HG03064 (cell line): ENCODE measurements around the gene CLTCL1.
"Not testable (repeated sequence)": the region's sequence is repeated elsewhere in the genome, so short reads cannot be mapped to it uniquely, and the experiment has no call there.

Experiments
- ATAC-seq: cut with Tn5 transposase; IDR thresholded peaks from one replicate; pipeline ENCODE4 v1.9.1; 2021; ENCODE audit warnings: low read depth; ENCODE audit not compliant: unreplicated experiment

CLTCL1 gene

DNA sequence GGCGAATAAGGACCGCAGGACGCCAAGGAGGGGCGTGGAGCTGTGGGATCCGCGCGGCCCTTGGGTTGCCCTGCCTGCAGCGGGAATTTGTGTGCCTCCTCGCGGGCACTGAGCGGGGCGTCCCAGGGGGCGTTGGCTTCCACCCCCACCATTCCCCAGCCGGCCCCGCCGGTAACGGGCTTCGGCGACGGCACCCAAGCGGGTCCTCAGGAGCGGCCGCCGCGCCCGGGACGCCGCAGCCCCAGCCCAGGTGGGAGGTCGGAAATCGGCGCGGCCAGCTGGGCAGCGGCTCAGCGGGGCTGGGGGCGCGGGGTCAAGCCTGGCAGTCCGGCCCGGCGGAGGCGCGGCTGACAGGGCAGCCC, 320 bp downstream of the CLTCL1 start:
- no peak for ATAC-seq

DNA sequence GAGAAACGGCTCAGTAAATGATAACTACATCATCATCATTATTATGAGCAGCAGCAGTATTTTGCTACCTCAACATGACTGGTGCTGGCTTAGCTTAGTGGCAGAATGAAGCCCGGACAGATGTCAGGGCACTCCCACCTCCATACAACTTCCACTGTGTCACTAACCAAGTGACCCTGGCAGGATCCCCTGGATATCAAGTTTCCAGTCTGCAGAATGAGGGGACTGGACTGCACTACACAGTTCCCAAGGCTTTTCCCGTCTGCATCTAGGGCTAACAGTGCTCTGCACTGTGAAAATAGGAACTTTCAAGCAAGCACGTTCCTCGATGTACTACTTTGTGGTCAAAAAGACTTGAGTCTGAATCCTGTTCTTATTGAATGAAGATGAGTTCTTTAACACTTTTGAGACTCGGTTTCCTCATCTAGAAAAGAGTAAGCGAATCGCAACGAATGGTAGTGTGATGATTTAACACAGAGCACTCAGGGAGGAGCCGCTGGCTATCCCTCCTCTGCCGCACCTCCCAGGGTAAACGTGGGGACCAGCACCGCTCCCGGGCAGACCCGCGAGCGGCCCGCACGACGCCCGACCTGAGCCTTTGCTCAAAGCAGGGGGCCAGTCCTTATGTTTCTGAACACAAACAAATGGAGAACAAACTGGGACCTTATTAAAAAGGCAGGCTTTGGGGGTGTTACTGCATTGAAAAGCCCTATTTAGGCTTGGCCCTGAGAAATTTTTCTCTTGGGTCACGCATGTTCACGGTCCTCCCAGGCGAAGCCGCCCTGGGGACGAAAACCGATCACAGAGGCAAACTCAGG, 910 bp downstream of the CLTCL1 start:
- ATAC-seq, result no peak

DNA sequence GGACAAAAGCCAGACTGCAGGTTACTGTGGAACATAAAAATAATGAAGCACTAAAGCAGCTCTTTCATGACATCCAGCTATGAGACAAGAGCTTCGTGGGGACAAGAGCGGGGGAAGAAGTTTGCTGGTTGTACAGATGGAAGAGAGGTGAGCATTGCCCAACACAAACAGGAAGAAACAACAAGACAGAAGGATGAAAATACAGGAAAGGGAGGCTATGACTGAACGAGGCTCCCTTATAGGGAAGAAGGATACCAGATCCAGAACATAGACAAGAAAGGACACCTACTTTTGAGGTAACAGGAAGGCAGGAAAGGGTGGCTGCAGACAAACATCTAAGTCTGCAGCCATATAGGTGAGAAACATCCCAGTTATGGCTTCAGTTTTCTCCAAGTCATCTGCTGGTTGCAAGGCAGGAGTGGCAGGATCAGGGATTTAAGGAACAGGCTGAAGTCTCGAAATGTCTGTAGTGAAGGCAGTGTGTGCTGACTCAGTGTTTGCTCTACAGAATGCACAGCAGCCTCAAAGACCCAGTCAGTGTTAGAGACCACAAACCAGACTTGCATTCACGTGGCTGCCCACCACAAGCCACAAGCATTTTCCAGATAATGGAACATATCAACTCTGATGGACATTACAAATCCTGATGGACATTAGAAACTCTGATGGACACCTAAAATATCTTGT, 1.9 kb downstream of the CLTCL1 start:
- no peak for ATAC-seq

- ATAC-seq, result no peak
Observed at GRCh38 chr22:19287889-19288288, 3.6 kb downstream of the CLTCL1 start.

- ATAC-seq, result no peak
Observed at GRCh38 chr22:19287076-19287707, 4.3 kb downstream of the CLTCL1 start.

DNA sequence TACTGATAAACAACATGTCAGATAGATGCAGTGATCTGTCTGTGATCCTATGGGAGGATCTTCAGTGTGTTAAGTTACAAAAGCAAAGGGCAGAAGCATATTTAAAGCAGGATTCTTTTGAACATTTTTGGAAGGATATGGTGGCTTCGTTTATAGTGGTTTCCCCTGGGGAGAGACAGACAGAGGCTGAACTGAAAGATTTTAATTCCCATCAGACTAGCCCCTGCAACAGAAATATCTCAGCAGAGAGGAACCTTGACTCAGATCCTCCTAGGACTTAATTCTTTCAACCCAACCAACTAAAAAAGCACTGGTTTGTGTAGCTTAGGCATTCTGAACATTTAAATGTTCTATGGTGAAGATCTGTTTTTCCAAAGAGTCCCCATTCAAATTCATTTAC, 5.7 kb downstream of the CLTCL1 start:
- ATAC-seq, result no peak

- ATAC-seq, result not testable (repeated sequence)
Observed at GRCh38 chr22:19279143-19279542, 12.4 kb downstream of the CLTCL1 start.

DNA sequence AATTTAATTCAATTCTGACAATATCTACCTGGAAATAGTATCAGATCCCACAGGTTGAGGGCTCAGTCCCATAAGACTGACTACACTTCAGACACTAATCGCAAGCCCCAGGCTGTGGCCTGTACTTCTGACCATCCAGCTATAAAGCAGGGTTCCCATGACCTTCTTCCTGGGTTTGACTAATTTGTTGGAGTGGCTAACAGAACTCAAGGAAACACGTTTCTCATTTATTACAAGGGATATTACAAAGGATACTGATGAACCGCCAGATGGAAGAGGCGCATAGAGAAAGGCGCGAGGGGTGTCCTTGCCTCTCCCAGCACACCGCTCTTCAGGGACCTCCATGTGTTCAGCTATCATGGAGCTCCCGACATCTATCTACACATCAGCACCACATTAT, 13.7 kb downstream of the CLTCL1 start:
- ATAC-seq, result no peak

- no peak for ATAC-seq
Observed at GRCh38 chr22:19275919-19276600, 15.5 kb downstream of the CLTCL1 start.

- no peak for ATAC-seq
Observed at GRCh38 chr22:19275513-19275912, 16.0 kb downstream of the CLTCL1 start.

DNA sequence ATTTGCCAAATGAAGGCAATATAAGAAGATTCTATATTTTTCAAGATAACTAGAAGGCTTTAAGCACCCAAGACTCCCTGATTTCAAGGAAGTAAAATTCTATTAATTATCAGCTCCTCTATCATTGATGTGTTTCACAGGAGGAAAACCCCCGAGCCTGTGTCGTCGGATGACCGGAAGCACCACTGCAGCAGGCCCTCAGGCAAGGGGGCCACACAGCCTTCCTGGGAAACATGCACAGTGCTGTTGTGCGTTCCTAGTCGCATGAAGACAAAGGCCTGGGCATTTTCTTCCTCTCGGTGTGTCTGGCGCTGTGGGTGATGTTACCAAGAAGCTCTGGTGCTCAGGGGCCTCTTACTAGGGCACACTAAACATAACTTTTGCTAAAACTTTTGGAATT, 16.4 kb downstream of the CLTCL1 start:
- no peak for ATAC-seq

DNA sequence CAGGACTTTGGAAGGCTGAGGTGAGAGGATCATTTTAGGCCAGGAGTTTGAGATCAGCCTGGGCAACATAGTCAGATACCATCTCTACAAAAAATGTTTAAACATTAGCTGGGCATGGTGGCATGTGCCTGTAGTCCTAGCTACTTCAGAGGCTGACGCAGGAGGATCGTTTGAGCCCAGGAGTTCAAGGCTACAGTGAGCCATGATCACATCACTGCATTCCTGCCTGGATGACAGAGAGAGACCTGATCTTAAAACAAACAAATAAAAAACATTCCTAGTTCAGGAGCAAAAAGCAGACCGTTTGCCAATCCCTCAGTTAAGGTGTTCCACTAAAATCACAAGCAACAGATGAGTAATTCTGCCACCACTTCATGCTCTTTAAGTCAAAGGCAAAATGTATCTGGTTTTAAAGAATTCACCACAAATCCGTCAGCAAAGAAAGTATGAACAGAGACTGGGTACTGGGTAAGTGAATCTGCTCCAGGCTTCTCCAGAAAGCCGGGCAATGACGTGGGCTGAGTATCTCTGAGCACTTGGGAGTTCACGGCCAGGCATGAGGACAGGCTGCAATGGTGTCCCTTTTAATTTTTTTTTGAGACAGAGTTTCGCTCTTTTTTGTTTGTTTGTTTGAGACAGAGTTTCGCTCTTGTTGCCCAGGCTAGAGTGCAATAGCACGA, 19.5 kb downstream of the CLTCL1 start:
- no peak for ATAC-seq

DNA sequence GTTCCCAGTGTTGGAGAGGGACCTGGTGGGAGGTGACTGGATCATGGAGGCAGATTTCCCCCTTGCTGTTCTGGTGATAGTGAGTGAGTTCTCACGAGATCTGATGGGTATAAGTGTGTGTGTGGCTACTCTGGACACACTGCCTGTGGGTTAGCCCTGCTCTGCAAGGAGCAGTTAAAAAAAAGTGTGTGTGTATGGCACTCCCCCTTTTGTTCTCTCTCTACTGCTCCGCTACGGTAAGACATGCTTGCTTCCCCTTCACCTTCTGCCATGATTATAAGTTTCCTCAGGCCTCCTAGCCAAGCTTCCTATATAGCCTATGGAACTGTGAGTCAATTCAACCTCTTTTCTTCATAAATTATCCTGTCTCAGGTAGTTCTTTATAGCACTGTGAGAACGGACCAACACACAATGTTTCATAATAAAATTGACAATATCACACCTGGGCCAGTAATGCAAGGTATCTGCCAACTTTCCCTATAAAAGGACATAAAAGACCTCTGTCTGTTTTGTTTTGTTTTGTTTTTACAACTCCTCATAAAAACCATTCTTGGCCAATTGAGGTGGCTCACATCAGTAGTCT, 20.2 kb downstream of the CLTCL1 start:
- ATAC-seq, result no peak

- no peak for ATAC-seq
Observed at GRCh38 chr22:19270873-19271272, 20.6 kb downstream of the CLTCL1 start.

DNA sequence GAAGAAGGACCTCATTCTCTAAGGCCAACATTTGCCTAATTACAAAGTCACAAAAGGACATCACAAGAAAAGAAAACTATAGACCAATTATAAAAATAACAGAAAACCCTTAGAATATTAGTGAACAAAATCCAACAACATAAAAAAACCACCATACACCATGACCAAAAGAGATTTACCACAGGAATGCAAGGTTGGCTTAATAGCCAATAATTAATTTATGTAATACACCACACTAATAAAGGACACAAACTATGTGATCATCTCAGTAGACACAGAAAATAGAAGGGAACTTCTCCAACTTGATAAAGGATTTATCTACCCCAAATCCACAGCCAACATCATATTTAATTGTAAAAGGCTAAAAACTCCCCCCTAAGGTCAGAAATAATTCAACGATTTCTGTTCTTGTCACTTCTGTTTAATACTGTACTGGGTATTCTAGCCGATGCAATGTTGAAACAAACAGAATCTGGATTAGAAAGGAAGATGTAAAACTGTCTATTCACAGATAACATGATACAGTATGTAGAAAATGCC, 24.9 kb downstream of the CLTCL1 start:
- ATAC-seq, result no peak

- no peak for ATAC-seq
Observed at GRCh38 chr22:19265779-19266178, 25.7 kb downstream of the CLTCL1 start.

- ATAC-seq, result no peak
Observed at GRCh38 chr22:19260804-19261203, 30.7 kb downstream of the CLTCL1 start.

- no peak for ATAC-seq
Observed at GRCh38 chr22:19260194-19260593, 31.3 kb downstream of the CLTCL1 start.

DNA sequence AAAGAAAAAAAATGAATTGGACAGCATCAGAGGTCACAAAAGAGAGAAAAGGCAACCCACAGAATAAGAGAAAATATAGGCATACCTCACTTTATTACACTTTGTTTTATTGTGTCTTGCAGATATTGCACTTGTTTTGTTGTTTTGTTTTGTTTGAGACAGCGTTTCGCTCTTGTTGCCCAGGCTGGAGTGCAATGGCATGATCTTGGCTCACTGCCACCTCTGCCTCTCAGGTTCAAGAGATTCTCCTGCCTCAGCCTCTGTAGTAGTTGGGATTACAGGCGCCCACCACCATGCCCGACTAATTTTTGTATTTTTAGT, 32.6 kb downstream of the CLTCL1 start:
- ATAC-seq, result not testable (repeated sequence)

DNA sequence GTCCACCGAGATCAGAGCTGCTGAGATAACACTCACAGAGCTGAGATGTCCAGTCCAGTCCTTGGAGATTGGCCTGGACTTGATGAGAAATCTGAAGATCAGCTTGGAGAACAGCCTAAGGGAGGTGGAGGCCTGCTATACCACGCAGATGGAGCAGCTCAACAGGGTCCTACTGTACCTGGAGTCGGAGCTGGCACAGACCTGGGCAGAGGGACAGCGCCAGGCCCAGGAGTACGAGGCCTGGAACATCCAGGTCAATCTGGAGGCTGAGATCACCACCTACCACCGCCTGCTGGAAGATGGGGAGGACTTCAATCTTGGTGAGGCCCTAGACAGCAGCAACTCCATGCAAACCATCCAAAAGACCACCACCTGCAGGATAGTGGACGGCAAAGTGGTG, 33.1 kb downstream of the CLTCL1 start:
- no peak for ATAC-seq
